ENCODE data around the gene DARS2. TPM values are rescaled to one million over a fixed set of nuclear protein-coding genes. Genes with fewer than 3 reads are reported as not detected.

Gene DARS2
- total RNA-seq, 1 experiment from 2014 or later: 35.0 TPM

DNA sequence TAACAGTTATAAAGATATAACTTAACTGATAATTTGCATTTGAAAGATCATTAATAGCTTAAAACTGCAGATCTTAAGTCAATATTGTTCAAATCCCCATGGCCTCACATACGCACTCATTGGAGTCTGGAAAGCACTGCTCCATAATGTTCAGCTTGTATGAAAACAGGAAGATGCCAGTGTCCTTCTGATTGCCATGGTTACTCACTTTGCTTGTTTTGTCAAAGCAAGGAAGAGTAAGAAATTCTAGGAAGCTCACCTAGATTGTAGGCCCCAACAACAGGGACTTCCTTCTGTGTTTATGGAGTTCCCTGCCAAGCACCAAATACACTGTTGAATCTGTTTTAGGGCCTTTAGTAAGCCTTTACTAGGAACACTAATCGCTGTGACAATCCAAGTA, 32.4 kb downstream of the DARS2 start:
- H3K9me3 Mint-ChIP-seq: no peaks in the 10 kb centered on the region
- WGBS (ENCODE audit: extremely low coverage, insufficient read length, low lambda C conversion rate): no CpG with 5 or more reads among the region's 2 CpGs
- Histone ChIP-seq H3T11ph (ENCODE audit: low read length) (no peak overlapping the region), H3K79me1 (ENCODE audit: insufficient read depth, low read depth, low read length, poor library complexity, severe bottlenecking) (no peaks in the 10 kb centered on the region), H3K79me2 (ENCODE audit: insufficient read depth, low read length) (no peaks in the 10 kb centered on the region), H2BK12ac (ENCODE audit: insufficient read length, low read depth, low read length) (no peak overlapping the region), H3K27ac (ENCODE audit: insufficient read length, low read depth, low read length) (no peak overlapping the region), H2BK120ac (ENCODE audit: low read depth, low read length, poor library complexity, severe bottlenecking) (no peak overlapping the region), H3K27me3 (ENCODE audit: insufficient read depth, low read length) (no peaks in the 10 kb centered on the region), H3K23ac (ENCODE audit: insufficient read length, low read depth, low read length) (no peak overlapping the region), H3K56ac (ENCODE audit: insufficient read length, low read depth, low read length) (no peak overlapping the region), H3K23me2 (ENCODE audit: insufficient read length, low read depth, low read length, poor library complexity, severe bottlenecking) (no peaks in the 10 kb centered on the region), H3K4me1 (ENCODE audit: insufficient read depth, low read length) (no peaks in the 10 kb centered on the region; the same call in 1 of the 2 replicates), H2BK20ac (ENCODE audit: low read depth, low read length, poor library complexity, severe bottlenecking) (no peak overlapping the region), H2BK5ac (ENCODE audit: insufficient read length, low read length) (no peak overlapping the region), H2AK5ac (ENCODE audit: insufficient read length, low read length) (no peak overlapping the region), H3K9ac (ENCODE audit: extremely low read depth, insufficient read length, low read length) (no peak overlapping the region), H3K18ac (ENCODE audit: insufficient read length, low read depth, low read length) (no peak overlapping the region), H3K4me2 (ENCODE audit: insufficient read depth, insufficient read length, low read length) (no peak overlapping the region), H4K20me1 (ENCODE audit: control insufficient read depth, insufficient read depth, insufficient read length) (no peaks in the 10 kb centered on the region), H2AFZ (ENCODE audit: low read length) (no peak overlapping the region), H4K91ac (ENCODE audit: insufficient read length, low read depth, low read length) (no peak overlapping the region), H3K4ac (ENCODE audit: low read depth, low read length) (no peak overlapping the region), H4K8ac (replicated peaks; ENCODE audit: insufficient read length, low read depth, low read length) (no peak overlapping the region), H4K5ac (ENCODE audit: insufficient read length, low read depth, low read length) (no peak overlapping the region), H2BK15ac (ENCODE audit: low read depth, low read length) (no peak overlapping the region), H3K14ac (ENCODE audit: insufficient read depth, low read length) (no peak overlapping the region), H3K9me3 (ENCODE audit: control insufficient read depth, low read depth, low read length) (no peaks in the 10 kb centered on the region)
- peaks cover 24 to 69% (median 54%) of the 10 kb centered on the region in 3 experiments for H3K36me3 Mint-ChIP-seq (ENCODE audit: insufficient read depth in 1 of 3, low read depth in 3 of 3)
- H3K27ac Mint-ChIP-seq: no peak overlapping the region
- no peaks in the 10 kb centered on the region for H3K27me3 Mint-ChIP-seq (ENCODE audit: low read depth)
- peaks cover 9 to 10% of the 10 kb centered on the region in 2 experiments for H3K4me1 Mint-ChIP-seq
- H3K4me3 Mint-ChIP-seq: no peak overlapping the region
- DNase-seq: no peak
- TF ChIP-seq, protein P1, sequence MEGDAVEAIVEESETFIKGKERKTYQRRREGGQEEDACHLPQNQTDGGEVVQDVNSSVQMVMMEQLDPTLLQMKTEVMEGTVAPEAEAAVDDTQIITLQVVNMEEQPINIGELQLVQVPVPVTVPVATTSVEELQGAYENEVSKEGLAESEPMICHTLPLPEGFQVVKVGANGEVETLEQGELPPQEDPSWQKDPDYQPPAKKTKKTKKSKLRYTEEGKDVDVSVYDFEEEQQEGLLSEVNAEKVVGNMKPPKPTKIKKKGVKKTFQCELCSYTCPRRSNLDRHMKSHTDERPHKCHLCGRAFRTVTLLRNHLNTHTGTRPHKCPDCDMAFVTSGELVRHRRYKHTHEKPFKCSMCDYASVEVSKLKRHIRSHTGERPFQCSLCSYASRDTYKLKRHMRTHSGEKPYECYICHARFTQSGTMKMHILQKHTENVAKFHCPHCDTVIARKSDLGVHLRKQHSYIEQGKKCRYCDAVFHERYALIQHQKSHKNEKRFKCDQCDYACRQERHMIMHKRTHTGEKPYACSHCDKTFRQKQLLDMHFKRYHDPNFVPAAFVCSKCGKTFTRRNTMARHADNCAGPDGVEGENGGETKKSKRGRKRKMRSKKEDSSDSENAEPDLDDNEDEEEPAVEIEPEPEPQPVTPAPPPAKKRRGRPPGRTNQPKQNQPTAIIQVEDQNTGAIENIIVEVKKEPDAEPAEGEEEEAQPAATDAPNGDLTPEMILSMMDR (conservative IDR thresholded peaks at IDR 0.05): no peak
